ENCODE measurements around the gene ABCA7. TPM values are rescaled to one million over a fixed set of nuclear protein-coding genes. Genes with fewer than 3 reads are reported as not detected.

Gene ABCA7
- total and polyA plus RNA-seq, 2 of the 8 experiments (the other 6 are each of a cell fraction or from before 2014, with no cell fraction given): 10.4 to 25.6 TPM

DNA sequence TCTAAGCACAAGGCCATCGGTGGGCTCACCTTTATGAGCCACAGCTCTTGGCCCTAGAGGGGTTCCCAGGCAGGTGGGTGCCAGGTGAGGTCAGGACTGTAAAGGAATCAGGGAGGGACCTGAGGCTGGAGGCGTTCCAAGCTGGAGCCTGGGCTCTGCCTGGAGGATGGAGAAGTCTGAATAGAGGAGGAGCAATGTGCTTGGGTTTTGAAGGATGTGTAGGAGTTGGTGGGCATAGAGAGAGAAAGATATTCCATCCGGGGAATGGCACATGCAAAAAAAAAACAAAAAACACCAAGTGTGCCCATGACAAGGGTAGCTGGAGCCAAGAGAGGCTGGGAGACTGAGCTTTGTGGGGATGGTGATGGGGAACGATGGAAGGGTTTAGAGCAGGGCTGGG lies 37.3 kb upstream of the ABCA7 start:
- Histone ChIP-seq H3K23me2 (ENCODE audit: low read depth, low read length) (peaks cover 2% of the 10 kb centered on the region; the same call in 1 of the 2 replicates), H3K4ac (replicated peaks; ENCODE audit: insufficient read length, low read depth, low read length) (no peak overlapping the region), H4K8ac (ENCODE audit: extremely low read depth, insufficient read depth, low read length) (no peak overlapping the region), H2BK20ac (ENCODE audit: low read length) (no peak overlapping the region), H2BK15ac (ENCODE audit: low read length) (no peak overlapping the region), H3K36me3 (ENCODE audit: control insufficient read depth in 2 of 4, insufficient read depth in 4 of 4, low read length in 3 of 4) (no peaks in the 10 kb centered on the region), H3K27ac (ENCODE audit: low read depth, low read length) (no peak overlapping the region), H3K14ac (ENCODE audit: insufficient read length) (no peak overlapping the region), H3K9ac (replicated peaks in 1 of 4; ENCODE audit: extremely low read depth in 1 of 4, low read depth in 3 of 4, low read length in 3 of 4) (no peak overlapping the region), H3K4me1 (replicated peaks in 1 of 4; ENCODE audit: control insufficient read depth in 3 of 4, insufficient read depth in 4 of 4, low read length in 3 of 4) (peaks cover 0 to 4% (median 1%) of the 10 kb centered on the region in 4 experiments; a peak in 3 of 7 replicates), H3K23ac (ENCODE audit: insufficient read length) (no peak overlapping the region), H3K18ac (ENCODE audit: extremely low read depth, low read length) (no peak overlapping the region), H2BK5ac (ENCODE audit: low read depth, low read length) (no peak overlapping the region), H4K5ac (ENCODE audit: insufficient read length, low read depth, low read length) (no peak overlapping the region), H3K4me2 (ENCODE audit: insufficient read depth in 1 of 2, low read depth in 2 of 2, low read length in 2 of 2) (no peak overlapping the region), H3K79me2 (ENCODE audit: control insufficient read depth in 1 of 2, insufficient read depth in 2 of 2, low read length in 2 of 2) (no peaks in the 10 kb centered on the region), H3K27me3 (replicated peaks in 1 of 4; ENCODE audit: control insufficient read depth in 3 of 4, extremely low read depth in 1 of 4, insufficient read depth in 3 of 4, low read length in 3 of 4) (peaks cover 6 to 32% (median 19%) of the 10 kb centered on the region in 4 experiments), H3K79me1 (ENCODE audit: low read depth, low read length) (no peaks in the 10 kb centered on the region), H2BK120ac (replicated peaks; ENCODE audit: low read depth, low read length) (no peak overlapping the region), H3K4me3 (ENCODE audit: extremely low read depth in 1 of 4, insufficient read depth in 2 of 4, low read depth in 3 of 4, low read length in 4 of 4) (no peak overlapping the region), H2AK5ac (ENCODE audit: low read depth, low read length) (0 out of 2 replicates have a peak overlapping the region, but pooled peaks have one; percentile 65), H4K91ac (replicated peaks; ENCODE audit: insufficient read length, low read length) (no peak overlapping the region), H3K56ac (replicated peaks; ENCODE audit: insufficient read length, low read depth, low read length) (no peak overlapping the region), H3K9me3 (ENCODE audit: insufficient read depth in 2 of 2, low read depth in 1 of 2, low read length in 1 of 2) (no peaks in the 10 kb centered on the region), H2BK12ac (ENCODE audit: low read depth, low read length) (no peak overlapping the region), H4K20me1 (replicated peaks in 1 of 2; ENCODE audit: control insufficient read depth in 1 of 2, insufficient read depth in 2 of 2, low read length in 2 of 2) (peaks cover 0 to 4% of the 10 kb centered on the region in 2 experiments), H2AFZ (ENCODE audit: low read length) (no peak overlapping the region)
- WGBS, 2 experiments (ENCODE audit: extremely low coverage in 1 of 2, insufficient coverage in 1 of 2, insufficient read length in 1 of 2, insufficient replicate concordance in 2 of 2, low coverage in 1 of 2, low lambda C conversion rate in 2 of 2, missing lambda C conversion rate in 1 of 2): 91% methylated on average over 4 of the region's 4 CpGs; no CpG with 5 or more reads in 1 of the 2 experiments
- DNase-seq (ENCODE audit: low read depth in 1 of 2, low spot score in 2 of 2) (no peak), FAIRE-seq (no peak)
- POLR2A ChIA-PET (ENCODE audit: partially characterized antibody): no interaction called here
- CTCF ChIA-PET (ENCODE audit: partially characterized antibody): interaction anchor here (0.9 kb wide), 1 partner anchor 215 kb away, joined by 3 read pairs; no protein-coding TSS in a partner anchor
- TF ChIP-seq ASH2L (IDR thresholded peaks at IDR 0.05; ENCODE audit: low read length): no peak
